Neural cell (in vitro differentiated cells): ENCODE measurements around the gene TNFAIP1. TPM values are rescaled to one million over a fixed set of nuclear protein-coding genes. Genes with fewer than 3 reads are reported as not detected.

Experiments
- H2AFZ ChIP-seq: fragments of 200-600, 300-800 bp; sonication (generic), shearing (Covaris generic); 2 replicates; pipeline ENCODE4 v1.6.0; 2014; ENCODE audit warnings: low read depth, mild to moderate bottlenecking, antibody characterized with exemption, low read length, moderate library complexity
- H3F3A ChIP-seq: fragments of 200-600 bp; shearing (Covaris generic); 2 replicates; pipeline ENCODE4 v1.6.1; 2016; ENCODE audit warnings: mild to moderate bottlenecking, moderate library complexity, mixed read lengths, antibody characterized with exemption, low read length; ENCODE audit not compliant: insufficient read depth, poor library complexity, severe bottlenecking
- H3K27ac ChIP-seq: fragments of 200-600, 300-800 bp; sonication (generic), shearing (Covaris generic); 2 replicates; pipeline ENCODE4 v1.5.1; 2014; ENCODE audit warnings: mild to moderate bottlenecking, low read length, moderate library complexity
- H3K27me3 ChIP-seq: fragments of 300-800, 200-600 bp; sonication (generic), shearing (Covaris generic); 2 replicates; pipeline ENCODE4 v1.6.0; 2014; ENCODE audit warnings: mild to moderate bottlenecking, low read depth, low read length, moderate library complexity; ENCODE audit not compliant: insufficient read depth
- H3K36me3 ChIP-seq: fragments of 300-800, 200-600 bp; sonication (generic), shearing (Covaris generic); 2 replicates; pipeline ENCODE4 v1.5.1; 2014; ENCODE audit warnings: mild to moderate bottlenecking, antibody characterized with exemption, low read length, moderate library complexity; ENCODE audit not compliant: insufficient read depth
- H3K4me2 ChIP-seq: fragments of 300-800, 200-600 bp; sonication (generic), shearing (Covaris generic); 2 replicates; pipeline ENCODE4 v1.6.0; 2014; ENCODE audit warnings: mild to moderate bottlenecking, low read length
- H3K4me3 ChIP-seq: fragments of 300-800, 200-600 bp; sonication (generic), shearing (Covaris generic); 2 replicates; pipeline ENCODE4 v1.5.1; 2014; ENCODE audit warnings: mild to moderate bottlenecking, low read length, moderate library complexity
- H3K79me2 ChIP-seq: fragments of 200-600 bp; shearing (Covaris generic); replicated peaks from 2 replicates; pipeline ENCODE4 v1.6.0; 2014; ENCODE audit warnings: mild to moderate bottlenecking, low read length, moderate library complexity; ENCODE audit not compliant: insufficient read depth
- H3K9ac ChIP-seq: fragments of 300-800, 200-600 bp; sonication (generic), shearing (Covaris generic); 2 replicates; pipeline ENCODE4 v1.6.1; 2016; ENCODE audit warnings: mild to moderate bottlenecking, low read length, mixed read lengths
- H3K9me2 ChIP-seq: fragments of 200-600 bp; shearing (Covaris generic); 2 replicates; pipeline ENCODE4 v1.6.1; 2016; ENCODE audit warnings: mild to moderate bottlenecking, low read length, mixed read lengths; ENCODE audit not compliant: insufficient read depth
- H3K9me3 ChIP-seq: fragments of 200-600, 300-800 bp; sonication (generic), shearing (Covaris generic); 2 replicates; pipeline ENCODE4 v1.6.1; 2016; ENCODE audit warnings: mild to moderate bottlenecking, mixed run types, low read length, moderate library complexity, mixed read lengths
- H4K20me1 ChIP-seq: fragments of 200-600 bp; shearing (Covaris generic); 2 replicates; pipeline ENCODE4 v1.6.1; 2016; ENCODE audit warnings: mild to moderate bottlenecking, mixed run types; ENCODE audit not compliant: insufficient read depth
- EP300 ChIP-seq: fragments of 450-650 bp; conservative IDR thresholded peaks from 2 replicates; pipeline ENCODE4 v1.6.1; 2014; ENCODE audit warnings: antibody characterized with exemption, mild to moderate bottlenecking, moderate library complexity; ENCODE audit not compliant: poor library complexity, severe bottlenecking
- EZH2 ChIP-seq: fragments of 200-600, 300-800 bp; shearing (Covaris generic), sonication (generic); IDR thresholded peaks from 2 replicates; pipeline ENCODE4 v1.6.1; 2014; ENCODE audit warnings: antibody characterized with exemption, low read length, borderline replicate concordance, mild to moderate bottlenecking; ENCODE audit not compliant: insufficient read depth, poor library complexity, severe bottlenecking
- MXI1 ChIP-seq: fragments of 450-650 bp; conservative IDR thresholded peaks from 2 replicates; pipeline ENCODE4 v1.6.1; 2014; ENCODE audit warnings: antibody characterized with exemption, mild to moderate bottlenecking; ENCODE audit not compliant: poor library complexity, severe bottlenecking
- POLR2AphosphoS5 ChIP-seq: IDR thresholded peaks from 2 replicates; pipeline ENCODE4 v1.6.1; 2012
- RAD21 ChIP-seq: fragments of 450-650 bp; conservative IDR thresholded peaks from 2 replicates; pipeline ENCODE4 v1.6.1; 2014; ENCODE audit warnings: antibody characterized with exemption, mild to moderate bottlenecking, moderate library complexity
- SMC3 ChIP-seq: fragments of 450-650 bp; conservative IDR thresholded peaks from 2 replicates; pipeline ENCODE4 v1.6.1; 2014; ENCODE audit warnings: antibody characterized with exemption, mild to moderate bottlenecking, moderate library complexity; ENCODE audit not compliant: poor library complexity
- TAF1 ChIP-seq: IDR thresholded peaks from 2 replicates; pipeline ENCODE4 v1.6.1; 2012; ENCODE audit warnings: low read depth
- polyA minus RNA-seq: library from RNA; depleted of rRNA, polyadenylated mRNA; stranded (reverse); fragments of >200 nt; gene quantifications from 2 replicates; pipeline ENCODE4 v1.2.3, GENCODE V29; 2014
- polyA plus RNA-seq: library from polyadenylated mRNA; depleted of rRNA; stranded (reverse); fragments of >200 nt; gene quantifications from 2 replicates; pipeline ENCODE4 v1.2.3, GENCODE V29; 2014
- TF ChIP-seq, protein P1 (sequence below): IDR thresholded peaks from 2 replicates; pipeline ENCODE4 v1.6.1; 2012; ENCODE audit warnings: borderline replicate concordance
- TF ChIP-seq, protein P2 (sequence below): fragments of 450-650 bp; IDR thresholded peaks from 2 replicates; pipeline ENCODE4 v1.5.1; 2014; ENCODE audit warnings: antibody characterized with exemption, mild to moderate bottlenecking, moderate library complexity; ENCODE audit not compliant: poor library complexity, severe bottlenecking

Gene TNFAIP1, protein sequence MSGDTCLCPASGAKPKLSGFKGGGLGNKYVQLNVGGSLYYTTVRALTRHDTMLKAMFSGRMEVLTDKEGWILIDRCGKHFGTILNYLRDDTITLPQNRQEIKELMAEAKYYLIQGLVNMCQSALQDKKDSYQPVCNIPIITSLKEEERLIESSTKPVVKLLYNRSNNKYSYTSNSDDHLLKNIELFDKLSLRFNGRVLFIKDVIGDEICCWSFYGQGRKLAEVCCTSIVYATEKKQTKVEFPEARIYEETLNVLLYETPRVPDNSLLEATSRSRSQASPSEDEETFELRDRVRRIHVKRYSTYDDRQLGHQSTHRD
- 40.4 and 40.8 TPM in 2 replicates for polyA plus RNA-seq
- 41.9 and 48.5 TPM in 2 replicates for polyA minus RNA-seq

DNA sequence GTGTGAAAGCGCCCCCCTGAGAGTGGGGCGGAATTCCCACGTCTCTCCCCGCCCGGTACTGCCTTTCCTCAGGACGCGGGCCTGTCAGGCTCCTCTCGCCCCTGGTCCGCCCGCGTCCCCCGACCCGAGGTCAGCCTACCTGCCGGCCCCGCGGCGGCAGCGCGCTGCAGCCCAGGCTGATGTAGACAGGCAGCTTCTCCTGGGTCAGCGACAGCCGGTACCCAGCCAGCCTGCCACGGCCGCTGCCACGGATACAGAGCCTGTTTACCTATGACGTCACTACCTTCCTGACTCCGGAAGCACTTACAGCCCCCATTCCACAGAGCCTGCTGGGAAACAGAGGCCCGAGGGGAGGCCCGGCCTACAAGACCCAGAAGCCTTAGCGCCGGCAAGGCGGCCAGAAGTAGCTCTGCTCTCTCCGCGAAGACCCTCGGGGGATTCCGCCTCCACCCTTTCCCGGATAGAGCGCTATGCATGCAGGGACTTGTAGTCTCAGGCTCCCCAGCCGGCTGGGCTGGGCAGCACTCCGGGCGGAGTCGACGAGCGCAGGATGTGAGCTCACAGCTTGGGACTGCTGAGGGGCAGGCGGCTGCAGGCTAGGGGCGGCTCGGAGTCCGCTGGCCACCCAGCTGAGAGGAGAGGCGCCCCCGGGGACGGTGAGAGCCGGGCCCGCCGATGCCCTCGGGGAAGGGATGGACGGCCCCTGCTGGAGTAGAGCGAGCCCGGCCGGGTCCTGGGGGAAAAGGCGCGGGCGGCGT lies at the start of gene TNFAIP1, which contains the start of gene IFT20:
Gene TNFAIP1 (plus strand): TSS at position 561 of the 758 bp plus-strand sequence. CDS start 3,761 bp downstream, outside the sequence.
Gene IFT20 (minus strand): TSS at position 272 of the 758 bp plus-strand sequence. CDS start 3,487 bp downstream, outside the sequence.
- Histone ChIP-seq H3K36me3 (no peaks in the 10 kb centered on the region), H3K9me2 (no peaks in the 10 kb centered on the region), H2AFZ (peak within 1 kb of the TSS; percentile 61), H3K4me2 (peak within 1 kb of the TSS; percentile 99), H3K4me3 (peak within 1 kb of the TSS; percentile 88), H3K27ac (peak within 1 kb of the TSS; percentile 94), H3K79me2 (peaks cover 53% of the 10 kb centered on the region), H4K20me1 (no peaks in the 10 kb centered on the region), H3K27me3 (no peaks in the 10 kb centered on the region), H3K9me3 (no peaks in the 10 kb centered on the region), H3F3A (no peaks in the 10 kb centered on the region), H3K9ac (peak within 1 kb of the TSS; percentile 96)
- TF ChIP-seq EP300 (peak; percentile 72), SMC3 (peak; percentile 57), MXI1 (peak; percentile 93), TAF1 (no peak), EZH2 (no peak), POLR2AphosphoS5 (peak; percentile 84), RAD21 (peak; percentile 63)
- TF ChIP-seq, protein P1, sequence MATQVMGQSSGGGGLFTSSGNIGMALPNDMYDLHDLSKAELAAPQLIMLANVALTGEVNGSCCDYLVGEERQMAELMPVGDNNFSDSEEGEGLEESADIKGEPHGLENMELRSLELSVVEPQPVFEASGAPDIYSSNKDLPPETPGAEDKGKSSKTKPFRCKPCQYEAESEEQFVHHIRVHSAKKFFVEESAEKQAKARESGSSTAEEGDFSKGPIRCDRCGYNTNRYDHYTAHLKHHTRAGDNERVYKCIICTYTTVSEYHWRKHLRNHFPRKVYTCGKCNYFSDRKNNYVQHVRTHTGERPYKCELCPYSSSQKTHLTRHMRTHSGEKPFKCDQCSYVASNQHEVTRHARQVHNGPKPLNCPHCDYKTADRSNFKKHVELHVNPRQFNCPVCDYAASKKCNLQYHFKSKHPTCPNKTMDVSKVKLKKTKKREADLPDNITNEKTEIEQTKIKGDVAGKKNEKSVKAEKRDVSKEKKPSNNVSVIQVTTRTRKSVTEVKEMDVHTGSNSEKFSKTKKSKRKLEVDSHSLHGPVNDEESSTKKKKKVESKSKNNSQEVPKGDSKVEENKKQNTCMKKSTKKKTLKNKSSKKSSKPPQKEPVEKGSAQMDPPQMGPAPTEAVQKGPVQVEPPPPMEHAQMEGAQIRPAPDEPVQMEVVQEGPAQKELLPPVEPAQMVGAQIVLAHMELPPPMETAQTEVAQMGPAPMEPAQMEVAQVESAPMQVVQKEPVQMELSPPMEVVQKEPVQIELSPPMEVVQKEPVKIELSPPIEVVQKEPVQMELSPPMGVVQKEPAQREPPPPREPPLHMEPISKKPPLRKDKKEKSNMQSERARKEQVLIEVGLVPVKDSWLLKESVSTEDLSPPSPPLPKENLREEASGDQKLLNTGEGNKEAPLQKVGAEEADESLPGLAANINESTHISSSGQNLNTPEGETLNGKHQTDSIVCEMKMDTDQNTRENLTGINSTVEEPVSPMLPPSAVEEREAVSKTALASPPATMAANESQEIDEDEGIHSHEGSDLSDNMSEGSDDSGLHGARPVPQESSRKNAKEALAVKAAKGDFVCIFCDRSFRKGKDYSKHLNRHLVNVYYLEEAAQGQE = no peak
- TF ChIP-seq, protein P2, sequence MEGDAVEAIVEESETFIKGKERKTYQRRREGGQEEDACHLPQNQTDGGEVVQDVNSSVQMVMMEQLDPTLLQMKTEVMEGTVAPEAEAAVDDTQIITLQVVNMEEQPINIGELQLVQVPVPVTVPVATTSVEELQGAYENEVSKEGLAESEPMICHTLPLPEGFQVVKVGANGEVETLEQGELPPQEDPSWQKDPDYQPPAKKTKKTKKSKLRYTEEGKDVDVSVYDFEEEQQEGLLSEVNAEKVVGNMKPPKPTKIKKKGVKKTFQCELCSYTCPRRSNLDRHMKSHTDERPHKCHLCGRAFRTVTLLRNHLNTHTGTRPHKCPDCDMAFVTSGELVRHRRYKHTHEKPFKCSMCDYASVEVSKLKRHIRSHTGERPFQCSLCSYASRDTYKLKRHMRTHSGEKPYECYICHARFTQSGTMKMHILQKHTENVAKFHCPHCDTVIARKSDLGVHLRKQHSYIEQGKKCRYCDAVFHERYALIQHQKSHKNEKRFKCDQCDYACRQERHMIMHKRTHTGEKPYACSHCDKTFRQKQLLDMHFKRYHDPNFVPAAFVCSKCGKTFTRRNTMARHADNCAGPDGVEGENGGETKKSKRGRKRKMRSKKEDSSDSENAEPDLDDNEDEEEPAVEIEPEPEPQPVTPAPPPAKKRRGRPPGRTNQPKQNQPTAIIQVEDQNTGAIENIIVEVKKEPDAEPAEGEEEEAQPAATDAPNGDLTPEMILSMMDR = peak; percentile 52

DNA sequence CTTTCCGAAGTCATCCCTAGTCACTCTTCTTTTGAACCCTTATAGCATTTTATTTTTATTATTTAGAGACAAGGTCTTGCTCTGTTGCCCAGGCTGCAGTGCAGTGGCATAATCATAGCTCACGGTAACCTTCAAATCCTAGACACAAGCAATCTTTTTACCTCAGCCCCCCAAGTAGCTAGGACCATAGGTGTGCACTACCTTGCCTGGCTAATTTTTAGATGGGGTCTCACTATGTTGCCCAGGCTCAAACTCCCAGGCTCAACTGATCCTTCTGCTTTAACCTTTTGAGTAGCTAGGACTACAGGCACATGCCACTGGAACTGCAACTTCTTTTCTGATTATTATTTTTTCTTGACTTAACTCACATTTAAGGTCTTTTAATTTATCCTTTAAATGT lies 49.6 kb upstream of the TNFAIP1 start:
- no peaks in the 10 kb centered on the region for H4K20me1 ChIP-seq
- no peaks in the 10 kb centered on the region for H3F3A ChIP-seq
- no peak for TF ChIP-seq SMC3
- TF ChIP-seq TAF1 = no peak
- TF ChIP-seq MXI1 = no peak
- no peak overlapping the region for H3K27ac ChIP-seq
- no peaks in the 10 kb centered on the region for H3K36me3 ChIP-seq
- no peak overlapping the region for H2AFZ ChIP-seq
- no peak overlapping the region for H3K4me3 ChIP-seq
- H3K4me2 ChIP-seq = no peak overlapping the region
- no peaks in the 10 kb centered on the region for H3K27me3 ChIP-seq
- H3K9ac ChIP-seq = no peak overlapping the region
- H3K9me2 ChIP-seq = no peaks in the 10 kb centered on the region
- no peaks in the 10 kb centered on the region for H3K79me2 ChIP-seq
- no peaks in the 10 kb centered on the region for H3K9me3 ChIP-seq
